ENCODE results near the gene RAPGEF3. TPM values are rescaled to one million over a fixed set of nuclear protein-coding genes. Genes with fewer than 3 reads are reported as not detected.

The RAPGEF3 gene
- total and polyA plus RNA-seq, 2 experiments from 2014 or later, result 2.1 to 2.6 TPM

GRCh38 chr12:47773062-47773857 lies 14.6 kb upstream of the RAPGEF3 start, which contains the start of gene SLC48A1:
Gene SLC48A1, plus strand, starts transcription at chr12:47773238. Its CDS starts 67 bp downstream, at chr12:47773305.
- Histone ChIP-seq H3K9me3 (ENCODE audit: low read depth) (no peaks in the 10 kb centered on the region), H4K20me1 (ENCODE audit: insufficient read depth, poor library complexity, severe bottlenecking) (no peaks in the 10 kb centered on the region), H3K27me3 (no peaks in the 10 kb centered on the region), H3K27ac (peak within 1 kb of the TSS; percentile 85), H3K4me3 (peak within 1 kb of the TSS; percentile 97), H3K9me2 (replicated peaks; ENCODE audit: insufficient read depth) (no peaks in the 10 kb centered on the region), H3K79me2 (peaks cover 3% of the 10 kb centered on the region), H3K36me3 (replicated peaks; ENCODE audit: insufficient read depth, low read depth) (no peaks in the 10 kb centered on the region), H3K4me1 (ENCODE audit: insufficient read depth) (peaks cover 9% of the 10 kb centered on the region), H2AFZ (peak within 1 kb of the TSS; percentile 99), H3K4me2 (peak within 1 kb of the TSS; percentile 83)
- TF ChIP-seq CTCF (IDR thresholded peaks at IDR 0.05; ENCODE audit: poor library complexity) (peak; percentile 33), EZH2 (IDR thresholded peaks at IDR 0.05; ENCODE audit: borderline replicate concordance) (no peak)
- 0% methylated on average over 53 of the region's 106 CpGs for WGBS (ENCODE audit: low lambda C conversion rate, missing lambda C conversion rate)
- DNase-seq (ENCODE audit: low spot score), result peak; percentile 91

GRCh38 chr12:47772738-47773061 lies 14.0 kb upstream of the RAPGEF3 start:
- no peak for DNase-seq (ENCODE audit: low spot score)
- peak overlapping the region; percentile 83 for H3K4me2 ChIP-seq
- H3K27me3 ChIP-seq, result no peaks in the 10 kb centered on the region
- no peaks in the 10 kb centered on the region for H4K20me1 ChIP-seq (ENCODE audit: insufficient read depth, poor library complexity, severe bottlenecking)
- TF ChIP-seq EZH2 (IDR thresholded peaks at IDR 0.05; ENCODE audit: borderline replicate concordance), result no peak
- TF ChIP-seq CTCF (IDR thresholded peaks at IDR 0.05; ENCODE audit: poor library complexity), result no peak
- TF ChIP-seq EZH2phosphoT487 (IDR thresholded peaks at IDR 0.05; ENCODE audit: low read depth, severe bottlenecking, unreplicated experiment), result no peak
- peak overlapping the region; percentile 89 for H2AFZ ChIP-seq
- H3K79me2 ChIP-seq, result peaks cover 3% of the 10 kb centered on the region
- no peaks in the 10 kb centered on the region for H3K36me3 ChIP-seq (replicated peaks; ENCODE audit: insufficient read depth, low read depth)
- H3K27ac ChIP-seq, result peak overlapping the region; percentile 27
- peaks cover 9% of the 10 kb centered on the region for H3K4me1 ChIP-seq (ENCODE audit: insufficient read depth)
- 21% methylated on average over 17 of the region's 17 CpGs for WGBS (ENCODE audit: low lambda C conversion rate, missing lambda C conversion rate)
- no peaks in the 10 kb centered on the region for H3K9me3 ChIP-seq (ENCODE audit: low read depth)
- peak overlapping the region; percentile 26 for H3K4me3 ChIP-seq
- H3K9me2 ChIP-seq (replicated peaks; ENCODE audit: insufficient read depth), result no peaks in the 10 kb centered on the region

- Histone ChIP-seq H3K4me3 (no peak overlapping the region), H3K9me3 (ENCODE audit: low read depth) (no peaks in the 10 kb centered on the region), H3K4me1 (ENCODE audit: insufficient read depth) (peaks cover 9% of the 10 kb centered on the region), H3K9me2 (replicated peaks; ENCODE audit: insufficient read depth) (no peaks in the 10 kb centered on the region), H2AFZ (peak overlapping the region; percentile 89), H3K27ac (no peak overlapping the region), H3K79me2 (peaks cover 3% of the 10 kb centered on the region), H4K20me1 (ENCODE audit: insufficient read depth, poor library complexity, severe bottlenecking) (no peaks in the 10 kb centered on the region), H3K27me3 (no peaks in the 10 kb centered on the region), H3K36me3 (replicated peaks; ENCODE audit: insufficient read depth, low read depth) (no peaks in the 10 kb centered on the region), H3K4me2 (peak overlapping the region; percentile 83)
- no peak for DNase-seq (ENCODE audit: low spot score)
- 79% methylated on average over 13 of the region's 13 CpGs for WGBS (ENCODE audit: low lambda C conversion rate, missing lambda C conversion rate)
- TF ChIP-seq EZH2 (IDR thresholded peaks at IDR 0.05; ENCODE audit: borderline replicate concordance), result no peak
- TF ChIP-seq CTCF (IDR thresholded peaks at IDR 0.05; ENCODE audit: poor library complexity), result no peak
- no peak for TF ChIP-seq EZH2phosphoT487 (IDR thresholded peaks at IDR 0.05; ENCODE audit: low read depth, severe bottlenecking, unreplicated experiment)
Measured at GRCh38 chr12:47772094-47772660, 13.5 kb upstream of the RAPGEF3 start.
